ENCODE data around the gene GLYR1.

GLYR1 gene

GRCh38 chr16:4847774-4848587 is 893 bp upstream of the GLYR1 start (continued):
- no peak for TF ChIP-seq ZNF513 (tag by site-specific recombination; IDR thresholded peaks at IDR 0.05)
- no peak for TF ChIP-seq ZBTB49 (tag by site-specific recombination; IDR thresholded peaks at IDR 0.05; ENCODE audit: low read depth)
- TF ChIP-seq, protein P1, sequence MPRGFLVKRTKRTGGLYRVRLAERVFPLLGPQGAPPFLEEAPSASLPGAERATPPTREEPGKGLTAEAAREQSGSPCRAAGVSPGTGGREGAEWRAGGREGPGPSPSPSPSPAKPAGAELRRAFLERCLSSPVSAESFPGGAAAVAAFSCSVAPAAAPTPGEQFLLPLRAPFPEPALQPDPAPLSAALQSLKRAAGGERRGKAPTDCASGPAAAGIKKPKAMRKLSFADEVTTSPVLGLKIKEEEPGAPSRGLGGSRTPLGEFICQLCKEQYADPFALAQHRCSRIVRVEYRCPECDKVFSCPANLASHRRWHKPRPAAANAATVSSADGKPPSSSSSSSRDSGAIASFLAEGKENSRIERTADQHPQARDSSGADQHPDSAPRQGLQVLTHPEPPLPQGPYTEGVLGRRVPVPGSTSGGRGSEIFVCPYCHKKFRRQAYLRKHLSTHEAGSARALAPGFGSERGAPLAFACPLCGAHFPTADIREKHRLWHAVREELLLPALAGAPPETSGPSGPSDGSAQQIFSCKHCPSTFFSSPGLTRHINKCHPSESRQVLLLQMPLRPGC (tag by site-specific recombination; IDR thresholded peaks at IDR 0.05): no peak
- TF ChIP-seq ZFP69B (tag by site-specific recombination; IDR thresholded peaks at IDR 0.05): no peak
- peak; percentile 48; the same call in 1 of the 2 replicates for TF ChIP-seq GLIS1 (tag by site-specific recombination; IDR thresholded peaks at IDR 0.05)
- TF ChIP-seq ZBTB20 (tag by site-specific recombination; IDR thresholded peaks at IDR 0.05): peak; percentile 96
- TF ChIP-seq ZNF629 (tag by site-specific recombination; IDR thresholded peaks at IDR 0.05): no peak
- TF ChIP-seq, protein P2, sequence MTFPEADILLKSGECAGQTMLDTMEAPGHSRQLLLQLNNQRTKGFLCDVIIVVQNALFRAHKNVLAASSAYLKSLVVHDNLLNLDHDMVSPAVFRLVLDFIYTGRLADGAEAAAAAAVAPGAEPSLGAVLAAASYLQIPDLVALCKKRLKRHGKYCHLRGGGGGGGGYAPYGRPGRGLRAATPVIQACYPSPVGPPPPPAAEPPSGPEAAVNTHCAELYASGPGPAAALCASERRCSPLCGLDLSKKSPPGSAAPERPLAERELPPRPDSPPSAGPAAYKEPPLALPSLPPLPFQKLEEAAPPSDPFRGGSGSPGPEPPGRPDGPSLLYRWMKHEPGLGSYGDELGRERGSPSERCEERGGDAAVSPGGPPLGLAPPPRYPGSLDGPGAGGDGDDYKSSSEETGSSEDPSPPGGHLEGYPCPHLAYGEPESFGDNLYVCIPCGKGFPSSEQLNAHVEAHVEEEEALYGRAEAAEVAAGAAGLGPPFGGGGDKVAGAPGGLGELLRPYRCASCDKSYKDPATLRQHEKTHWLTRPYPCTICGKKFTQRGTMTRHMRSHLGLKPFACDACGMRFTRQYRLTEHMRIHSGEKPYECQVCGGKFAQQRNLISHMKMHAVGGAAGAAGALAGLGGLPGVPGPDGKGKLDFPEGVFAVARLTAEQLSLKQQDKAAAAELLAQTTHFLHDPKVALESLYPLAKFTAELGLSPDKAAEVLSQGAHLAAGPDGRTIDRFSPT (tag by site-specific recombination; IDR thresholded peaks at IDR 0.05): no peak
- TF ChIP-seq, protein P3, sequence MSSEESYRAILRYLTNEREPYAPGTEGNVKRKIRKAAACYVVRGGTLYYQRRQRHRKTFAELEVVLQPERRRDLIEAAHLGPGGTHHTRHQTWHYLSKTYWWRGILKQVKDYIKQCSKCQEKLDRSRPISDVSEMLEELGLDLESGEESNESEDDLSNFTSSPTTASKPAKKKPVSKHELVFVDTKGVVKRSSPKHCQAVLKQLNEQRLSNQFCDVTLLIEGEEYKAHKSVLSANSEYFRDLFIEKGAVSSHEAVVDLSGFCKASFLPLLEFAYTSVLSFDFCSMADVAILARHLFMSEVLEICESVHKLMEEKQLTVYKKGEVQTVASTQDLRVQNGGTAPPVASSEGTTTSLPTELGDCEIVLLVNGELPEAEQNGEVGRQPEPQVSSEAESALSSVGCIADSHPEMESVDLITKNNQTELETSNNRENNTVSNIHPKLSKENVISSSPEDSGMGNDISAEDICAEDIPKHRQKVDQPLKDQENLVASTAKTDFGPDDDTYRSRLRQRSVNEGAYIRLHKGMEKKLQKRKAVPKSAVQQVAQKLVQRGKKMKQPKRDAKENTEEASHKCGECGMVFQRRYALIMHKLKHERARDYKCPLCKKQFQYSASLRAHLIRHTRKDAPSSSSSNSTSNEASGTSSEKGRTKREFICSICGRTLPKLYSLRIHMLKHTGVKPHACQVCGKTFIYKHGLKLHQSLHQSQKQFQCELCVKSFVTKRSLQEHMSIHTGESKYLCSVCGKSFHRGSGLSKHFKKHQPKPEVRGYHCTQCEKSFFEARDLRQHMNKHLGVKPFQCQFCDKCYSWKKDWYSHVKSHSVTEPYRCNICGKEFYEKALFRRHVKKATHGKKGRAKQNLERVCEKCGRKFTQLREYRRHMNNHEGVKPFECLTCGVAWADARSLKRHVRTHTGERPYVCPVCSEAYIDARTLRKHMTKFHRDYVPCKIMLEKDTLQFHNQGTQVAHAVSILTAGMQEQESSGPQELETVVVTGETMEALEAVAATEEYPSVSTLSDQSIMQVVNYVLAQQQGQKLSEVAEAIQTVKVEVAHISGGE (tag by site-specific recombination; conservative IDR thresholded peaks at IDR 0.05; ENCODE audit: low read depth): 0 out of 2 replicates have a peak, but pooled peaks have one; percentile 25
- no peak for TF ChIP-seq ZNF23 (tag by site-specific recombination; IDR thresholded peaks at IDR 0.05; ENCODE audit: borderline replicate concordance)
- TF ChIP-seq, protein P4, sequence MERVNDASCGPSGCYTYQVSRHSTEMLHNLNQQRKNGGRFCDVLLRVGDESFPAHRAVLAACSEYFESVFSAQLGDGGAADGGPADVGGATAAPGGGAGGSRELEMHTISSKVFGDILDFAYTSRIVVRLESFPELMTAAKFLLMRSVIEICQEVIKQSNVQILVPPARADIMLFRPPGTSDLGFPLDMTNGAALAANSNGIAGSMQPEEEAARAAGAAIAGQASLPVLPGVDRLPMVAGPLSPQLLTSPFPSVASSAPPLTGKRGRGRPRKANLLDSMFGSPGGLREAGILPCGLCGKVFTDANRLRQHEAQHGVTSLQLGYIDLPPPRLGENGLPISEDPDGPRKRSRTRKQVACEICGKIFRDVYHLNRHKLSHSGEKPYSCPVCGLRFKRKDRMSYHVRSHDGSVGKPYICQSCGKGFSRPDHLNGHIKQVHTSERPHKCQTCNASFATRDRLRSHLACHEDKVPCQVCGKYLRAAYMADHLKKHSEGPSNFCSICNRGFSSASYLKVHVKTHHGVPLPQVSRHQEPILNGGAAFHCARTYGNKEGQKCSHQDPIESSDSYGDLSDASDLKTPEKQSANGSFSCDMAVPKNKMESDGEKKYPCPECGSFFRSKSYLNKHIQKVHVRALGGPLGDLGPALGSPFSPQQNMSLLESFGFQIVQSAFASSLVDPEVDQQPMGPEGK (tag by site-specific recombination; IDR thresholded peaks at IDR 0.05): no peak
- no peak for TF ChIP-seq ZNF311 (tag by site-specific recombination; IDR thresholded peaks at IDR 0.05; ENCODE audit: borderline replicate concordance)
- no peak for TF ChIP-seq ZNF529 (tag by site-specific recombination; IDR thresholded peaks at IDR 0.05; ENCODE audit: insufficient replicate concordance)
- no peak for TF ChIP-seq ZNF843 (tag by site-specific recombination; IDR thresholded peaks at IDR 0.05)
- TF ChIP-seq SP2 (tag by site-specific recombination; IDR thresholded peaks at IDR 0.05): no peak
- no peak for TF ChIP-seq ZNF585B (tag by site-specific recombination; IDR thresholded peaks at IDR 0.05)
- TF ChIP-seq ZNF175 (tag by site-specific recombination; IDR thresholded peaks at IDR 0.05): no peak
- TF ChIP-seq ZNF623 (tag by site-specific recombination; IDR thresholded peaks at IDR 0.05): no peak; the same call in 1 of the 2 replicates
- no peak for TF ChIP-seq KLF10 (tag by site-specific recombination; IDR thresholded peaks at IDR 0.05)
- no peak for TF ChIP-seq ZNF791 (tag by site-specific recombination; IDR thresholded peaks at IDR 0.05)
- TF ChIP-seq ZNF768 (tag by site-specific recombination; IDR thresholded peaks at IDR 0.05): no peak
- 0 out of 2 replicates have a peak, but pooled peaks have one; percentile 47 for TF ChIP-seq ZBTB17 (tag by site-specific recombination; IDR thresholded peaks at IDR 0.05)
- no peak for TF ChIP-seq ZNF48 (tag by site-specific recombination; IDR thresholded peaks at IDR 0.05)
- TF ChIP-seq ZNF701 (tag by site-specific recombination; IDR thresholded peaks at IDR 0.05): no peak
- no peak for TF ChIP-seq BCL11A (tag by site-specific recombination; IDR thresholded peaks at IDR 0.05; ENCODE audit: low read depth)
